GM12875 (cell line): Measurements from ENCODE around the gene LYRM1.

Source experiments
- H3K4me3 ChIP-seq: one replicate; pipeline ENCODE4 v1.5.1; 2011; ENCODE audit warnings: low read depth, low read length, control low read depth
- CTCF ChIP-seq: IDR thresholded peaks from 2 replicates; pipeline ENCODE4 v1.5.1; 2011; ENCODE audit warnings: low read depth, mild to moderate bottlenecking, control low read depth, inconsistent platforms, low read length, moderate library complexity, borderline replicate concordance; ENCODE audit not compliant: insufficient read depth

LYRM1 gene

GRCh38 chr16:20866145-20866772, 34.3 kb upstream of the LYRM1 start:
- no peak overlapping the region for H3K4me3 ChIP-seq
- no peak for TF ChIP-seq CTCF

GRCh38 chr16:20866801-20867200, 33.8 kb upstream of the LYRM1 start:
- TF ChIP-seq CTCF, result no peak

GRCh38 chr16:20867585-20867984, 33.0 kb upstream of the LYRM1 start:
- TF ChIP-seq CTCF, result no peak
- no peak overlapping the region for H3K4me3 ChIP-seq

More at GRCh38 chr16:20866801-20867200, 33.8 kb upstream of the LYRM1 start:
- H3K4me3 ChIP-seq, result no peak overlapping the region

- TF ChIP-seq CTCF, result no peak
- H3K4me3 ChIP-seq, result no peak overlapping the region
Measured at GRCh38 chr16:20868890-20869289, 31.7 kb upstream of the LYRM1 start.

- TF ChIP-seq CTCF, result no peak
- no peak overlapping the region for H3K4me3 ChIP-seq
Measured at GRCh38 chr16:20870122-20870820, 30.3 kb upstream of the LYRM1 start.

GRCh38 chr16:20871258-20871657, 29.3 kb upstream of the LYRM1 start:
- TF ChIP-seq CTCF, result no peak
- no peak overlapping the region for H3K4me3 ChIP-seq
